Caco-2 (cell line): Measurements from ENCODE around the gene ELP2. TPM values are rescaled to one million over a fixed set of nuclear protein-coding genes. Genes with fewer than 3 reads are reported as not detected.

ENCODE experiments used
- BruUV-seq: library from RNA; stranded (reverse); fragments of 400-500 nt; replicated peaks from 2 replicates; lab custom pipeline; 2021; lab: Mats Ljungman, UMichigan
- CTCF ChIA-PET: fragments of 300-600 bp; sonication (Branson Sonifier 250); formaldehyde crosslinking; loops from one replicate; lab custom pipeline; 2022; ENCODE audit warnings: antibody characterized with exemption; lab: Charles Lee
- POLR2A ChIA-PET: fragments of 300-600 bp; sonication (Branson Sonifier 250); formaldehyde crosslinking; loops from one replicate; lab custom pipeline; 2022; ENCODE audit warnings: antibody characterized with exemption; lab: Charles Lee
- DNase-seq, 2 experiments: peaks; one replicate each; pipeline versions ENCODE4 v3.0.0 to v3.0.0-alpha.2; 2020 to 2022
- H3K27me3 ChIP-seq: replicated peaks from 2 replicates; pipeline ENCODE4 v1.6.0; 2011; ENCODE audit warnings: low read length; ENCODE audit not compliant: control insufficient read depth, insufficient read depth
- H3K36me3 ChIP-seq: 2 replicates; pipeline ENCODE4 v1.5.1; 2011; ENCODE audit warnings: low read length; ENCODE audit not compliant: control insufficient read depth, insufficient read depth
- H3K4me1 ChIP-seq: fragments of 250-450 bp; sonication (Bioruptor Pico); 2 replicates; pipeline ENCODE4 v1.5.1; 2020; ENCODE audit warnings: mild to moderate bottlenecking
- H3K4me3 ChIP-seq: 2 replicates; pipeline ENCODE4 v1.5.1; 2011; ENCODE audit warnings: low read depth, mild to moderate bottlenecking, control low read depth, low read length
- H3K9me3 ChIP-seq: fragments of 250-450 bp; sonication (Bioruptor Pico); 2 replicates; pipeline ENCODE4 v1.5.1; 2020; ENCODE audit warnings: mild to moderate bottlenecking, moderate library complexity
- H3K27ac Mint-ChIP-seq: one replicate; pipeline ENCODE4 v1.8.0; 2022; ENCODE audit warnings: mixed read lengths; ENCODE audit not compliant: unreplicated experiment
- H3K27me3 Mint-ChIP-seq: one replicate; pipeline ENCODE4 v1.8.0; 2022; ENCODE audit warnings: mixed read lengths; ENCODE audit not compliant: insufficient read depth, unreplicated experiment
- H3K36me3 Mint-ChIP-seq: one replicate; pipeline ENCODE4 v1.8.0; 2022; ENCODE audit warnings: mild to moderate bottlenecking, mixed read lengths; ENCODE audit not compliant: insufficient read depth, unreplicated experiment
- H3K4me1 Mint-ChIP-seq: one replicate; pipeline ENCODE4 v1.8.0; 2022; ENCODE audit warnings: low read depth, mixed read lengths; ENCODE audit not compliant: unreplicated experiment
- H3K4me3 Mint-ChIP-seq: one replicate; pipeline ENCODE4 v1.8.0; 2022; ENCODE audit warnings: mild to moderate bottlenecking, moderate library complexity, mixed read lengths; ENCODE audit not compliant: unreplicated experiment
- H3K9me3 Mint-ChIP-seq: one replicate; pipeline ENCODE4 v1.8.0; 2022; ENCODE audit warnings: mixed read lengths; ENCODE audit not compliant: unreplicated experiment
- intact Hi-C: fragments of 100-400 bp; cut with micrococcal nuclease; formaldehyde crosslinking; loops from one replicate; pipeline ENCODE4 v1.10.0; 2022; ENCODE audit not compliant: unreplicated experiment
- total RNA-seq: library from RNA; stranded (reverse); gene quantifications from 2 replicates; pipeline ENCODE4 v1.2.3, GENCODE V29; 2022
- TF ChIP-seq, protein P1 (sequence below), 2 experiments: fragments of 200-600 bp in 1 of 2; IDR thresholded peaks; 1 replicate in 1 of 2; 2 replicates in 1 of 2; pipeline versions ENCODE4 v1.5.1 to v1.8.0; 2011 to 2022; ENCODE audit warnings: antibody characterized with exemption in 1 of 2, control low read depth in 1 of 2, inconsistent platforms in 1 of 2, low read depth in 1 of 2, low read length in 1 of 2, mild to moderate bottlenecking in 1 of 2, moderate library complexity in 1 of 2; ENCODE audit not compliant: insufficient read depth in 1 of 2, severe bottlenecking in 1 of 2, unreplicated experiment in 1 of 2

ELP2 gene
- total RNA-seq, 1 experiment from 2014 or later: 45.9 TPM

DNA sequence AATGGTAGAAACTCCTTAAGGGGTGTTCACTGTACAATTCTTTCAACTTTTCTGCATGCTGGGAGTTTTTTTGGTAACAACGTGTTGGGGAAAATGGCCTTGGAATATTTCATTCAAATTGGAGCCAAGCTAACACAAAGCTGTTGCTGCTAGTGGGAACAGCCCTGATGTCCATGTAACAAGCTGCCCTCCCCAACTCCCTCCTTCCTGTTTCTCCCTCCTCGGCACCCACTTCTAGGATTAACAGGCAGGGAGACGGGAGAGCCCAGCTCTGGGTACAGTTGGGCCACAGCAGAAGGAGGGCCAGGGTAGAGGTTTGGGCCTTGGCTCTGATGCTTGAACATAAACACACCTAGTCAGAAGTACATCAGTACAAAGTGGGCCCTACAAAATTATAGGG is 48.2 kb downstream of the ELP2 start:
- no TSS peak for BruUV-seq
- no peaks in the 10 kb centered on the region for H3K9me3 Mint-ChIP-seq
- Histone ChIP-seq H3K4me1 (peaks cover 12% of the 10 kb centered on the region), H3K27me3 (no peaks in the 10 kb centered on the region), H3K9me3 (no peaks in the 10 kb centered on the region), H3K36me3 (no peaks in the 10 kb centered on the region), H3K4me3 (no peak overlapping the region)
- ChIA-PET CTCF (no interaction called here), POLR2A (no interaction called here)
- peaks cover 9% of the 10 kb centered on the region for H3K36me3 Mint-ChIP-seq
- TF ChIP-seq, protein P1, sequence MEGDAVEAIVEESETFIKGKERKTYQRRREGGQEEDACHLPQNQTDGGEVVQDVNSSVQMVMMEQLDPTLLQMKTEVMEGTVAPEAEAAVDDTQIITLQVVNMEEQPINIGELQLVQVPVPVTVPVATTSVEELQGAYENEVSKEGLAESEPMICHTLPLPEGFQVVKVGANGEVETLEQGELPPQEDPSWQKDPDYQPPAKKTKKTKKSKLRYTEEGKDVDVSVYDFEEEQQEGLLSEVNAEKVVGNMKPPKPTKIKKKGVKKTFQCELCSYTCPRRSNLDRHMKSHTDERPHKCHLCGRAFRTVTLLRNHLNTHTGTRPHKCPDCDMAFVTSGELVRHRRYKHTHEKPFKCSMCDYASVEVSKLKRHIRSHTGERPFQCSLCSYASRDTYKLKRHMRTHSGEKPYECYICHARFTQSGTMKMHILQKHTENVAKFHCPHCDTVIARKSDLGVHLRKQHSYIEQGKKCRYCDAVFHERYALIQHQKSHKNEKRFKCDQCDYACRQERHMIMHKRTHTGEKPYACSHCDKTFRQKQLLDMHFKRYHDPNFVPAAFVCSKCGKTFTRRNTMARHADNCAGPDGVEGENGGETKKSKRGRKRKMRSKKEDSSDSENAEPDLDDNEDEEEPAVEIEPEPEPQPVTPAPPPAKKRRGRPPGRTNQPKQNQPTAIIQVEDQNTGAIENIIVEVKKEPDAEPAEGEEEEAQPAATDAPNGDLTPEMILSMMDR (IDR thresholded peaks at IDR 0.05; ENCODE audit: insufficient read depth in 1 of 2, low read depth in 1 of 2, low read length in 1 of 2, severe bottlenecking in 1 of 2, unreplicated experiment in 1 of 2): no peak
- intact Hi-C loops: no loop called here
- H3K27me3 Mint-ChIP-seq: no peaks in the 10 kb centered on the region
- H3K4me3 Mint-ChIP-seq: no peak overlapping the region
- peaks cover 13% of the 10 kb centered on the region for H3K4me1 Mint-ChIP-seq
- no peak for DNase-seq
- no peak overlapping the region for H3K27ac Mint-ChIP-seq

DNA sequence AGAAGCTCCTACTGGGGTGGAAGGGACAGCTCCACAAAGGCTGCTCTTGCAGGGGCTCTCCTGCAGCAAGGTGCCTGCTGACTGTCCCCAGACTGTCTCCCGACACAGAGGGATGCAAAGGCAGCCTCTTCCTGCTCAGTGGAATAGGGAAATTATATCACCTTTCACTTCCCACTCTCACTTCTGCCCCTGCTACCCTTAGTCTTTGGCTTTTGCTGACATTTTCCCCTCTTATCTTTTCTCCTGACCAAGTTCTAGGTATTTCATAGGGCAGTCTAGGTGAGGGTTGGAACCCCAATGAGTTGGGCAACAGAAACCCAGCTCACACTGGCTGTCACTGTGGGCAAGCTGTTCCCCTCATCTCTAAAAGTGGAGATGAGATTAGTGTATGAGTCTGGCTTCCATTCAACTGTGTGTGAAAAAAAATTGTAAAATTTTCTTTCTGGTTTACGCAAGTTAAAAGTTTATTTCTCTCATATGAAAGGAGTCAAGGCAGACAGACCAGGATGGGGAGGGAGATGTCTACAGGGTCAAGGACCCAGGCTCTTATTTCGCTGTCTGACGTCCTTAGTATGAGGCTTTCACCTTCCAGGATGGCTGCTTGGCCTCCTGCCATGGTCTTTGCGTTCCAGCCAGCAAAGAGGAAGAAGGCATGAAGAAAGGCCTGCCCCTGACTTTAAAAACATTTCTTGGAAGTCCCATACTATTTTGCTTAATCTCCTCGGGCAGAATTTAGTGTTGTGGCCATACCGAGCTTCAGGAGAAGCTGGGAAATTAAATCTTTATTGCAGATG is 50.1 kb downstream of the ELP2 start:
- no peak for DNase-seq
- Histone ChIP-seq H3K9me3 (no peaks in the 10 kb centered on the region), H3K4me1 (peaks cover 12% of the 10 kb centered on the region), H3K36me3 (no peaks in the 10 kb centered on the region), H3K27me3 (no peaks in the 10 kb centered on the region), H3K4me3 (no peak overlapping the region)
- BruUV-seq: no TSS peak
- POLR2A ChIA-PET: no interaction called here
- Mint-ChIP-seq H3K27ac (no peak overlapping the region), H3K27me3 (no peaks in the 10 kb centered on the region), H3K4me3 (no peak overlapping the region), H3K9me3 (no peaks in the 10 kb centered on the region), H3K4me1 (peaks cover 13% of the 10 kb centered on the region), H3K36me3 (peaks cover 9% of the 10 kb centered on the region)
- CTCF ChIA-PET: no interaction called here
- TF ChIP-seq, protein P1 (IDR thresholded peaks at IDR 0.05; ENCODE audit: insufficient read depth in 1 of 2, low read depth in 1 of 2, low read length in 1 of 2, severe bottlenecking in 1 of 2, unreplicated experiment in 1 of 2): no peak
- intact Hi-C loops: no loop called here

DNA sequence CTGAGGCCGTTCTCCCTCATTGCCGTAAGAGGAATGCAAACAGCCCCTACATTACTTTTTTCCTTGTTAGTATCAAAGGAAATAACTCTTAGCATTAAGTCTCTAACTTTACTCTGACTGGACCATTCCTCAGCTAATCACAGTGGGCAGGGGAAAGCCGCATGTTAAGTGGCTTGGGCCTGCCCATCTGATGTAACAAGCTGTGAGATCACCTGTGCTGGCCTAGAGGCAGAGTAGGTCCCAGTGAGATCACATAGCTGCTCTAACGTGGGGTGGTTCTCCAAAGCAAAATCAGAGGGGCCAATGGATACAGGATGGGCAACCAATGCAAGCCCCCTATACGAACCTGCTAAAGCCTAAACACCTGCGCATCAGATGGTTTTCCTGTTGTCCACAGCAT is 51.7 kb downstream of the ELP2 start:
- H3K4me1 ChIP-seq: peaks cover 4% of the 10 kb centered on the region
- no peak for DNase-seq
- no peaks in the 10 kb centered on the region for H3K36me3 ChIP-seq
- intact Hi-C loops: no loop called here
- Mint-ChIP-seq H3K4me1 (peaks cover 6% of the 10 kb centered on the region), H3K4me3 (no peak overlapping the region), H3K27ac (no peak overlapping the region), H3K9me3 (no peaks in the 10 kb centered on the region), H3K27me3 (no peaks in the 10 kb centered on the region), H3K36me3 (peaks cover 9% of the 10 kb centered on the region)
- TF ChIP-seq, protein P1 (IDR thresholded peaks at IDR 0.05; ENCODE audit: insufficient read depth in 1 of 2, low read depth in 1 of 2, low read length in 1 of 2, severe bottlenecking in 1 of 2, unreplicated experiment in 1 of 2): no peak
- H3K4me3 ChIP-seq: no peak overlapping the region
- no TSS peak for BruUV-seq
- no peaks in the 10 kb centered on the region for H3K9me3 ChIP-seq
- ChIA-PET CTCF (interaction anchor here (0.6 kb wide), 1 partner anchor 14 kb away, joined by 4 read pairs; no protein-coding TSS in a partner anchor), POLR2A (no interaction called here)
- no peaks in the 10 kb centered on the region for H3K27me3 ChIP-seq
